ENCODE data around the gene NADK.
A peak's percentile ranks its signal among the peaks of the same experiment; 100 is the strongest.
"Not testable (repeated sequence)": the region's sequence is repeated elsewhere in the genome, so short reads cannot be mapped to it uniquely, and the experiment has no call there.

DNA sequence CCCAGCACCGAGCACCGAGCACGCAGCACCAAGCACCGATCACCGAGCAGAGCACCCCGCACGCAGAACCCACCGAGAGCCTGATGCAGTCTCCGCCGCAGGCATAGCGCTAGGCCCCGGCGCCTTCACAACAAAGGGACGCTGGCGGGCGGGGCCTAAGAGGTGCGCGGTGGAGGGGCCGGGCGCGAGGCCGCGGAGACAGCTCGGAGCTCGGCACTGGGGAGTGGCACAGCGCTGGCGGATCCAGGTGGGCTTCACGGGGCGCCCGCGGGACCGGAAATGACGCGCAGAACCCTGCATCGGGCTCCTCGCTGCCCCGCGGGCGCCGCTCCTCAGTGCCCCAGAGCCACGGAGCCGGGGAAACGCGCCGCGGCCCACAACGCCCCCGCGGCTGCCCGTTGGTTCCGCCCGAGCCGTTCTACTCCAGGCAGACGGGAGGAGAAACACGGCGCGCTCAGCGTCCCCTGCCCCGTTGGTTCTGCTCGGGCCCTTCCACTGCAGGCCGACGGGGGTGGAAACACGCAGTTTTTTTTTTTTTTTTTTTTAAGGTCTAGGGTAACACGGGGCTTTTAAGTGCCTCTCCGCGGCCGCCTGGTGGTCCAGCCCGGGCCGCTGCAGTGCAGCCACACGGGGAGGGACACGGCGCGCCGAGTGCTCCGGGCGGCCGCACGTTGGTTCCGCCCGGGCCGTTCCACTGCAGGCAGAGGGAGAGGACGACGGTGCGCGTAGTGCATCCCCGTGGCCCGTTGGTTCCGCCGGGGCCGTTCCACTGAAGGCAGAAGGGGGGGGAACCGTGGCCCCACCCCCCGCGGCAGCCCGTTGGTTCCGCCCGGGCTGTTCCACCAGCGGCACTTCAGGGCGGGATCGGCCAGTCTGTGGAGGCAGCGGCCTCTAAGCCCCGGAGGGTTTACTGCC, 32.4 kb downstream of the NADK start:
- not testable (repeated sequence) for TF ChIP-seq SMAD1 (CRISPR knock-in tag; IDR thresholded peaks at IDR 0.05; ENCODE audit: borderline replicate concordance, low read depth); CEBPB (IDR thresholded peaks at IDR 0.05; ENCODE audit: borderline replicate concordance, low read depth, low read length); EZH2 (conservative IDR thresholded peaks at IDR 0.05; ENCODE audit: low read depth, low read length); JUNB (CRISPR knock-in tag; IDR thresholded peaks at IDR 0.05; ENCODE audit: borderline replicate concordance); HMGA1 (CRISPR knock-in tag; conservative IDR thresholded peaks at IDR 0.05); RFX5 (IDR thresholded peaks at IDR 0.05; ENCODE audit: low read depth, low read length); TOPORS (CRISPR knock-in tag; IDR thresholded peaks at IDR 0.05); ZNF274 (CRISPR knock-in tag; IDR thresholded peaks at IDR 0.05); RFXAP (CRISPR knock-in tag; IDR thresholded peaks at IDR 0.05; ENCODE audit: borderline replicate concordance); ZNF530 (CRISPR knock-in tag; IDR thresholded peaks at IDR 0.05; ENCODE audit: low read depth)
- TF ChIP-seq, protein P1, sequence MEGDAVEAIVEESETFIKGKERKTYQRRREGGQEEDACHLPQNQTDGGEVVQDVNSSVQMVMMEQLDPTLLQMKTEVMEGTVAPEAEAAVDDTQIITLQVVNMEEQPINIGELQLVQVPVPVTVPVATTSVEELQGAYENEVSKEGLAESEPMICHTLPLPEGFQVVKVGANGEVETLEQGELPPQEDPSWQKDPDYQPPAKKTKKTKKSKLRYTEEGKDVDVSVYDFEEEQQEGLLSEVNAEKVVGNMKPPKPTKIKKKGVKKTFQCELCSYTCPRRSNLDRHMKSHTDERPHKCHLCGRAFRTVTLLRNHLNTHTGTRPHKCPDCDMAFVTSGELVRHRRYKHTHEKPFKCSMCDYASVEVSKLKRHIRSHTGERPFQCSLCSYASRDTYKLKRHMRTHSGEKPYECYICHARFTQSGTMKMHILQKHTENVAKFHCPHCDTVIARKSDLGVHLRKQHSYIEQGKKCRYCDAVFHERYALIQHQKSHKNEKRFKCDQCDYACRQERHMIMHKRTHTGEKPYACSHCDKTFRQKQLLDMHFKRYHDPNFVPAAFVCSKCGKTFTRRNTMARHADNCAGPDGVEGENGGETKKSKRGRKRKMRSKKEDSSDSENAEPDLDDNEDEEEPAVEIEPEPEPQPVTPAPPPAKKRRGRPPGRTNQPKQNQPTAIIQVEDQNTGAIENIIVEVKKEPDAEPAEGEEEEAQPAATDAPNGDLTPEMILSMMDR (CRISPR knock-in tag; IDR thresholded peaks at IDR 0.05): peak; percentile 45
- TF ChIP-seq, protein P2, sequence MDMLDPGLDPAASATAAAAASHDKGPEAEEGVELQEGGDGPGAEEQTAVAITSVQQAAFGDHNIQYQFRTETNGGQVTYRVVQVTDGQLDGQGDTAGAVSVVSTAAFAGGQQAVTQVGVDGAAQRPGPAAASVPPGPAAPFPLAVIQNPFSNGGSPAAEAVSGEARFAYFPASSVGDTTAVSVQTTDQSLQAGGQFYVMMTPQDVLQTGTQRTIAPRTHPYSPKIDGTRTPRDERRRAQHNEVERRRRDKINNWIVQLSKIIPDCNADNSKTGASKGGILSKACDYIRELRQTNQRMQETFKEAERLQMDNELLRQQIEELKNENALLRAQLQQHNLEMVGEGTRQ (IDR thresholded peaks at IDR 0.05; ENCODE audit: low read depth, low read length): not testable (repeated sequence)
- TF ChIP-seq, protein P2 (CRISPR knock-in tag; IDR thresholded peaks at IDR 0.05; ENCODE audit: borderline replicate concordance): not testable (repeated sequence)

All from HepG2 (cell line).